Measurements from ENCODE around the gene PTPRS. TPM values are rescaled to one million over a fixed set of nuclear protein-coding genes. Genes with fewer than 3 reads are reported as not detected.
A peak's percentile ranks its signal among the peaks of the same experiment; 100 is the strongest.

The PTPRS gene
- total and polyA plus RNA-seq, 2 of the 13 experiments (the other 11 are each of a cell fraction or from before 2014, with no cell fraction given): 32.7 to 43.9 TPM

DNA sequence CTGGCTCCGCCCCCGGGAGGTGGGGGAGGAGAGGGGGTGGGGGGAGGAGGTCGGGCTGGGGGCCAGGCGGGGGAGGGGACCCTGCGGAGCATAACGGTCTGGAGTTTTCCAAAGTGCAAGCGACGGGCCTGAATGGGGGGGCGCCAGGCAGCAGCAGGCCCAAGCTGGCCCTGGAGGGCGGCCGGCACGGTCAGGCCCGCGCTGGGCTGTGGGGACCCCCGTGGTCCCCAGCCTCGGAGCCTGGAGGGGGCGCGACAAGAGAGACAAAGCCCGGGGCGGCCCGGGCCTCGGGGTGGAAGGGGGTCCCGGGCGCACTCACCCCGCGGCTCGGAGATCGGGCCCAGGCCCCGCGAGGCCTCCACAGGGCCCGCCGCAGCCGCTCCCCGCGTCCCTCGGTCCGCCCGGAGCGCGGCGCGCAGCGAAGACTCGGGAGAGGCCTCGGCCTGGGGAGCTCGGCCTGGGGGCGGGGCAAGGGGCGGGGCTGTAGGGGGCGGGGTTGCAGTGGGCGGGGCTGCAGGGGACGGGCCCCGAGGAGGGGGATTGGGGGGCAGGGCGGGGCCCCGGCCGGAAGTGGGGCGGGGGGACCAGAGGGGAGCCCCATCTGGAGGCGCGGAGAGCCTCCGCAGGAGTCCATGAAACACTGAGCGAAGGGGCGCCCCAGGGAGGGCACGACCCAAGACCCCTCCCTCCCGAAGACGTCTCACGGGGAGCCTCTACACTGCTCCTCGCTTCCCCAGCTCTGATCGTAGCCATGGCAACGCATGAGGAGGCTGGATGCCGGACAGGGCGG, 47.6 kb downstream of the PTPRS start (continued):
- TF ChIP-seq, protein P1, sequence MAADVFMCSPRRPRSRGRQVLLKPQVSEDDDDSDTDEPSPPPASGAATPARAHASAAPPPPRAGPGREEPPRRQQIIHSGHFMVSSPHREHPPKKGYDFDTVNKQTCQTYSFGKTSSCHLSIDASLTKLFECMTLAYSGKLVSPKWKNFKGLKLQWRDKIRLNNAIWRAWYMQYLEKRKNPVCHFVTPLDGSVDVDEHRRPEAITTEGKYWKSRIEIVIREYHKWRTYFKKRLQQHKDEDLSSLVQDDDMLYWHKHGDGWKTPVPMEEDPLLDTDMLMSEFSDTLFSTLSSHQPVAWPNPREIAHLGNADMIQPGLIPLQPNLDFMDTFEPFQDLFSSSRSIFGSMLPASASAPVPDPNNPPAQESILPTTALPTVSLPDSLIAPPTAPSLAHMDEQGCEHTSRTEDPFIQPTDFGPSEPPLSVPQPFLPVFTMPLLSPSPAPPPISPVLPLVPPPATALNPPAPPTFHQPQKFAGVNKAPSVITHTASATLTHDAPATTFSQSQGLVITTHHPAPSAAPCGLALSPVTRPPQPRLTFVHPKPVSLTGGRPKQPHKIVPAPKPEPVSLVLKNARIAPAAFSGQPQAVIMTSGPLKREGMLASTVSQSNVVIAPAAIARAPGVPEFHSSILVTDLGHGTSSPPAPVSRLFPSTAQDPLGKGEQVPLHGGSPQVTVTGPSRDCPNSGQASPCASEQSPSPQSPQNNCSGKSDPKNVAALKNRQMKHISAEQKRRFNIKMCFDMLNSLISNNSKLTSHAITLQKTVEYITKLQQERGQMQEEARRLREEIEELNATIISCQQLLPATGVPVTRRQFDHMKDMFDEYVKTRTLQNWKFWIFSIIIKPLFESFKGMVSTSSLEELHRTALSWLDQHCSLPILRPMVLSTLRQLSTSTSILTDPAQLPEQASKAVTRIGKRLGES (CRISPR knock-in tag; IDR thresholded peaks at IDR 0.05; ENCODE audit: borderline replicate concordance): no peak
- TF ChIP-seq, protein P2, sequence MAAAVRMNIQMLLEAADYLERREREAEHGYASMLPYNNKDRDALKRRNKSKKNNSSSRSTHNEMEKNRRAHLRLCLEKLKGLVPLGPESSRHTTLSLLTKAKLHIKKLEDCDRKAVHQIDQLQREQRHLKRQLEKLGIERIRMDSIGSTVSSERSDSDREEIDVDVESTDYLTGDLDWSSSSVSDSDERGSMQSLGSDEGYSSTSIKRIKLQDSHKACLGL (CRISPR knock-in tag; IDR thresholded peaks at IDR 0.05): no peak; the same call in 1 of the 2 replicates
- TF ChIP-seq, protein P3, sequence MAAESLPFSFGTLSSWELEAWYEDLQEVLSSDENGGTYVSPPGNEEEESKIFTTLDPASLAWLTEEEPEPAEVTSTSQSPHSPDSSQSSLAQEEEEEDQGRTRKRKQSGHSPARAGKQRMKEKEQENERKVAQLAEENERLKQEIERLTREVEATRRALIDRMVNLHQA (CRISPR knock-in tag; IDR thresholded peaks at IDR 0.05): no peak
- TF ChIP-seq ZNF792 (CRISPR knock-in tag; IDR thresholded peaks at IDR 0.05) (no peak), THAP11 (CRISPR knock-in tag; IDR thresholded peaks at IDR 0.05) (no peak), ZFX (CRISPR knock-in tag; IDR thresholded peaks at IDR 0.05; ENCODE audit: low read depth) (peak; percentile 91), ZNF598 (CRISPR knock-in tag; IDR thresholded peaks at IDR 0.05; ENCODE audit: borderline replicate concordance) (no peak), TAF15 (IDR thresholded peaks at IDR 0.05; ENCODE audit: low read depth, low read length, poor library complexity, severe bottlenecking) (no peak), TEAD3 (CRISPR knock-in tag; optimal IDR thresholded peaks at IDR 0.05; ENCODE audit: borderline replicate concordance) (no peak), RNF2 (conservative IDR thresholded peaks at IDR 0.05; ENCODE audit: low read depth) (no peak), HNF4G (IDR thresholded peaks at IDR 0.05; ENCODE audit: borderline replicate concordance, low read depth, low read length) (no peak), HNF4G (CRISPR knock-in tag; IDR thresholded peaks at IDR 0.05; ENCODE audit: borderline replicate concordance, low read depth) (no peak), ZNF563 (CRISPR knock-in tag; IDR thresholded peaks at IDR 0.05) (no peak), ISX (CRISPR knock-in tag; conservative IDR thresholded peaks at IDR 0.05) (no peak), HDAC6 (IDR thresholded peaks at IDR 0.05; ENCODE audit: low read depth, low read length) (no peak), NCOA5 (CRISPR knock-in tag; IDR thresholded peaks at IDR 0.05) (no peak), MTF2 (CRISPR knock-in tag; IDR thresholded peaks at IDR 0.05; ENCODE audit: borderline replicate concordance) (no peak), TP53 (CRISPR knock-in tag; conservative IDR thresholded peaks at IDR 0.05) (no peak), KDM5A (IDR thresholded peaks at IDR 0.05; ENCODE audit: borderline replicate concordance, low read length) (no peak), SALL2 (CRISPR knock-in tag; IDR thresholded peaks at IDR 0.05) (no peak), MATR3 (CRISPR knock-in tag; IDR thresholded peaks at IDR 0.05) (no peak), GABPB1 (CRISPR knock-in tag; IDR thresholded peaks at IDR 0.05) (peak; percentile 61), CEBPG (CRISPR knock-in tag; IDR thresholded peaks at IDR 0.05) (no peak), ZNF382 (CRISPR knock-in tag; IDR thresholded peaks at IDR 0.05; ENCODE audit: borderline replicate concordance) (no peak)
- TF ChIP-seq, protein P4, sequence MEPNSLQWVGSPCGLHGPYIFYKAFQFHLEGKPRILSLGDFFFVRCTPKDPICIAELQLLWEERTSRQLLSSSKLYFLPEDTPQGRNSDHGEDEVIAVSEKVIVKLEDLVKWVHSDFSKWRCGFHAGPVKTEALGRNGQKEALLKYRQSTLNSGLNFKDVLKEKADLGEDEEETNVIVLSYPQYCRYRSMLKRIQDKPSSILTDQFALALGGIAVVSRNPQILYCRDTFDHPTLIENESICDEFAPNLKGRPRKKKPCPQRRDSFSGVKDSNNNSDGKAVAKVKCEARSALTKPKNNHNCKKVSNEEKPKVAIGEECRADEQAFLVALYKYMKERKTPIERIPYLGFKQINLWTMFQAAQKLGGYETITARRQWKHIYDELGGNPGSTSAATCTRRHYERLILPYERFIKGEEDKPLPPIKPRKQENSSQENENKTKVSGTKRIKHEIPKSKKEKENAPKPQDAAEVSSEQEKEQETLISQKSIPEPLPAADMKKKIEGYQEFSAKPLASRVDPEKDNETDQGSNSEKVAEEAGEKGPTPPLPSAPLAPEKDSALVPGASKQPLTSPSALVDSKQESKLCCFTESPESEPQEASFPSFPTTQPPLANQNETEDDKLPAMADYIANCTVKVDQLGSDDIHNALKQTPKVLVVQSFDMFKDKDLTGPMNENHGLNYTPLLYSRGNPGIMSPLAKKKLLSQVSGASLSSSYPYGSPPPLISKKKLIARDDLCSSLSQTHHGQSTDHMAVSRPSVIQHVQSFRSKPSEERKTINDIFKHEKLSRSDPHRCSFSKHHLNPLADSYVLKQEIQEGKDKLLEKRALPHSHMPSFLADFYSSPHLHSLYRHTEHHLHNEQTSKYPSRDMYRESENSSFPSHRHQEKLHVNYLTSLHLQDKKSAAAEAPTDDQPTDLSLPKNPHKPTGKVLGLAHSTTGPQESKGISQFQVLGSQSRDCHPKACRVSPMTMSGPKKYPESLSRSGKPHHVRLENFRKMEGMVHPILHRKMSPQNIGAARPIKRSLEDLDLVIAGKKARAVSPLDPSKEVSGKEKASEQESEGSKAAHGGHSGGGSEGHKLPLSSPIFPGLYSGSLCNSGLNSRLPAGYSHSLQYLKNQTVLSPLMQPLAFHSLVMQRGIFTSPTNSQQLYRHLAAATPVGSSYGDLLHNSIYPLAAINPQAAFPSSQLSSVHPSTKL (CRISPR knock-in tag; IDR thresholded peaks at IDR 0.05): no peak

All from HepG2 (cell line).